Measurements from ENCODE around the gene ZNF26. TPM values are rescaled to one million over a fixed set of nuclear protein-coding genes. Genes with fewer than 3 reads are reported as not detected.

The ZNF26 gene
- total and polyA plus RNA-seq, 2 of the 8 experiments (the other 6 are each of a cell fraction or from before 2014, with no cell fraction given) = 5.8 to 8.4 TPM

Small RNA genes within 50 kb of the gene (small RNA-seq; reads per million reads assigned to genes)
- not detected for gene RNU4ATAC12P (ENCODE audit: insufficient read depth)

Other genes starting within 250 kb of the ZNF26 start
- gene ANKLE2, start 224.5 kb upstream of the ZNF26 start, total RNA-seq (2021; fragmentation: NEBNext Ultra II Directional; extraction: Animal tissue kit (Norgen Biotek cat#: 25700)) = 58.2 and 64.9 TPM in 2 replicates
- gene ANKLE2, start 224.5 kb upstream of the ZNF26 start, polyA plus RNA-seq (2011; rRNA removed) = 41.0 and 56.0 TPM in 2 replicates
- gene GOLGA3, start 157.5 kb upstream of the ZNF26 start, total RNA-seq (2021; fragmentation: NEBNext Ultra II Directional; extraction: Animal tissue kit (Norgen Biotek cat#: 25700)) = 33.1 and 33.4 TPM in 2 replicates
- gene GOLGA3, start 157.5 kb upstream of the ZNF26 start, polyA plus RNA-seq (2011; rRNA removed) = 6.4 and 8.4 TPM in 2 replicates
- gene CHFR, start 98.8 kb upstream of the ZNF26 start, total RNA-seq (2021; fragmentation: NEBNext Ultra II Directional; extraction: Animal tissue kit (Norgen Biotek cat#: 25700)) = 44.6 and 45.2 TPM in 2 replicates
- 31.4 and 58.8 TPM in 2 replicates for gene CHFR, start 98.8 kb upstream of the ZNF26 start, polyA plus RNA-seq (2011; rRNA removed)
- gene ZNF605, start 30.1 kb upstream of the ZNF26 start, total RNA-seq (2021; fragmentation: NEBNext Ultra II Directional; extraction: Animal tissue kit (Norgen Biotek cat#: 25700)) = 16.9 and 20.3 TPM in 2 replicates
- gene ZNF605, start 30.1 kb upstream of the ZNF26 start, polyA plus RNA-seq (2011; rRNA removed) = 2.7 and 3.6 TPM in 2 replicates
- 33.5 and 34.0 TPM in 2 replicates for gene ZNF84, start 51.1 kb downstream of the ZNF26 start, total RNA-seq (2021; fragmentation: NEBNext Ultra II Directional; extraction: Animal tissue kit (Norgen Biotek cat#: 25700))
- 5.6 and 8.9 TPM in 2 replicates for gene ZNF84, start 51.1 kb downstream of the ZNF26 start, polyA plus RNA-seq (2011; rRNA removed)
- 13.8 and 14.3 TPM in 2 replicates for gene ZNF140, start 94.6 kb downstream of the ZNF26 start, total RNA-seq (2021; fragmentation: NEBNext Ultra II Directional; extraction: Animal tissue kit (Norgen Biotek cat#: 25700))
- gene ZNF140, start 94.6 kb downstream of the ZNF26 start, polyA plus RNA-seq (2011; rRNA removed) = 5.2 and 7.5 TPM in 2 replicates
- 3.1 TPM in 2 replicates for gene ZNF891, start 143.9 kb downstream of the ZNF26 start, total RNA-seq (2021; fragmentation: NEBNext Ultra II Directional; extraction: Animal tissue kit (Norgen Biotek cat#: 25700))
- gene ZNF891, start 143.9 kb downstream of the ZNF26 start, polyA plus RNA-seq (2011; rRNA removed) = 1.3 TPM in 2 replicates
- 11.9 and 13.7 TPM in 2 replicates for gene ZNF10, start 144.3 kb downstream of the ZNF26 start, total RNA-seq (2021; fragmentation: NEBNext Ultra II Directional; extraction: Animal tissue kit (Norgen Biotek cat#: 25700))
- 5.2 and 6.5 TPM in 2 replicates for gene ZNF10, start 144.3 kb downstream of the ZNF26 start, polyA plus RNA-seq (2011; rRNA removed)
- gene ZNF268, start 195.1 kb downstream of the ZNF26 start, total RNA-seq (2021; fragmentation: NEBNext Ultra II Directional; extraction: Animal tissue kit (Norgen Biotek cat#: 25700)) = 22.3 and 23.5 TPM in 2 replicates
- gene ZNF268, start 195.1 kb downstream of the ZNF26 start, polyA plus RNA-seq (2011; rRNA removed) = 6.3 and 7.7 TPM in 2 replicates
- gene ANHX, start 249.5 kb downstream of the ZNF26 start, total RNA-seq (2021; fragmentation: NEBNext Ultra II Directional; extraction: Animal tissue kit (Norgen Biotek cat#: 25700)) = not detected in 2 replicates
- not detected in 2 replicates for gene ANHX, start 249.5 kb downstream of the ZNF26 start, polyA plus RNA-seq (2011; rRNA removed)

All from H1 (cell line).